ENCODE measurements around the gene SV2C. TPM values are rescaled to one million over a fixed set of nuclear protein-coding genes. Genes with fewer than 3 reads are reported as not detected.

SV2C gene
- total RNA-seq, 1 experiment from 2014 or later = not detected

GRCh38 chr5:76345582-76345981, 262.4 kb downstream of the SV2C start:
- no TSS peak for BruUV-seq (replicated peaks)
- Histone ChIP-seq H4K20me1 (ENCODE audit: insufficient read depth) (no peaks in the 10 kb centered on the region), H3K4me1 (ENCODE audit: control insufficient read depth in 1 of 2, insufficient read depth in 2 of 2, low read length in 2 of 2) (no peaks in the 10 kb centered on the region), H3K79me2 (ENCODE audit: insufficient read depth, low read length) (no peaks in the 10 kb centered on the region), H3K9me3 (ENCODE audit: control insufficient read depth in 1 of 2, insufficient read depth in 1 of 2, low read depth in 1 of 2, low read length in 2 of 2) (no peaks in the 10 kb centered on the region), H3K9ac (ENCODE audit: low read length) (no peak overlapping the region), H2AFZ (ENCODE audit: low read depth, low read length, poor library complexity, severe bottlenecking) (no peak overlapping the region), H3K36me3 (ENCODE audit: control insufficient read depth in 1 of 2, insufficient read depth in 2 of 2, low read length in 2 of 2) (no peaks in the 10 kb centered on the region), H3K27ac (ENCODE audit: low read depth, low read length) (no peak overlapping the region), H3K27me3 (ENCODE audit: insufficient read depth, low read length) (no peaks in the 10 kb centered on the region), H3K4me3 (replicated peaks in 1 of 2; ENCODE audit: low read depth in 1 of 2, low read length in 2 of 2) (no peak overlapping the region), H3K4me2 (ENCODE audit: low read length) (no peak overlapping the region), H3K9me2 (ENCODE audit: insufficient read depth) (no peaks in the 10 kb centered on the region)
- ChIA-PET RAD21 (ENCODE audit: low non-redundant PET in 1 of 2, low total read pairs in 2 of 2, uncharacterized antibody in 2 of 2, unreplicated experiment in 2 of 2) (no interaction called here), CTCF (no interaction called here), POLR2A (no interaction called here)
- intact Hi-C loops (cut with micrococcal nuclease) = no loop called here
- ATAC-seq (no peak), DNase-seq (ENCODE audit: low read depth, low spot score) (no peak)
- no peak for TF ChIP-seq CEBPB (IDR thresholded peaks at IDR 0.05; ENCODE audit: low read depth)
- TF ChIP-seq SRF (IDR thresholded peaks at IDR 0.05; ENCODE audit: low read depth) = no peak
- TF ChIP-seq EGR1 (IDR thresholded peaks at IDR 0.05; ENCODE audit: low read depth) = no peak
- TF ChIP-seq ZNF274 (IDR thresholded peaks at IDR 0.05; ENCODE audit: low read depth, low read length) = no peak
- no peak for TF ChIP-seq REST (IDR thresholded peaks at IDR 0.05; ENCODE audit: low read depth)
- no peak for TF ChIP-seq ATF3 (IDR thresholded peaks at IDR 0.05)
- no peak for TF ChIP-seq MAX (IDR thresholded peaks at IDR 0.05)
- peak; percentile 15; the same call in 1 of the 2 replicates for TF ChIP-seq FOSL1 (IDR thresholded peaks at IDR 0.05; ENCODE audit: low read depth)

Data from HCT116 (cell line).